GM19397 (cell line): ENCODE data around the gene CAMK2A.
"Not testable (repeated sequence)": the region's sequence is repeated elsewhere in the genome, so short reads cannot be mapped to it uniquely, and the experiment has no call there.

Experiments
- ATAC-seq: cut with Tn5 transposase; IDR thresholded peaks from one replicate; pipeline ENCODE4 v1.9.1; 2021; ENCODE audit warnings: mild to moderate bottlenecking, moderate library complexity; ENCODE audit not compliant: unreplicated experiment

CAMK2A gene

DNA sequence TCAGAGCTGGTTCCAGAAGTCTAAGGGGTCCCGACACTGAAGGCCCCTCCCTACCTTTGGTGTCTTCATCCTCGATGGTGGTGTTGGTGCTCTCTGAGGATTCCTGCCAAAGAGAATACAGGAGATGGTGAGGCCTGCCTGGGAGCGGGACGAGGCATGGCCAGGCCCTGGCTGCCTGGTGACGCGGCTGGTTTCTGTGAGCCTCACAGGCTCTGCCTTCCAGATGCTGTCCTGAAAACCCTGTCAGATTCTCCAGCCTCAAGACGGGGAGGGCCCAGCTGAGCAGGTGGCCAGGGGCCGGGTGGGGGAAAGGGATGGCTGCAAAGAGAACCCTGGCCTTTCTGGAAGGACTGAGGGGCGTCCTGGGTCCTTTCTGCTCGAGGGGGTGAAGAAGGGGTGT lies 50.9 kb downstream of the CAMK2A start:
- no peak for ATAC-seq

DNA sequence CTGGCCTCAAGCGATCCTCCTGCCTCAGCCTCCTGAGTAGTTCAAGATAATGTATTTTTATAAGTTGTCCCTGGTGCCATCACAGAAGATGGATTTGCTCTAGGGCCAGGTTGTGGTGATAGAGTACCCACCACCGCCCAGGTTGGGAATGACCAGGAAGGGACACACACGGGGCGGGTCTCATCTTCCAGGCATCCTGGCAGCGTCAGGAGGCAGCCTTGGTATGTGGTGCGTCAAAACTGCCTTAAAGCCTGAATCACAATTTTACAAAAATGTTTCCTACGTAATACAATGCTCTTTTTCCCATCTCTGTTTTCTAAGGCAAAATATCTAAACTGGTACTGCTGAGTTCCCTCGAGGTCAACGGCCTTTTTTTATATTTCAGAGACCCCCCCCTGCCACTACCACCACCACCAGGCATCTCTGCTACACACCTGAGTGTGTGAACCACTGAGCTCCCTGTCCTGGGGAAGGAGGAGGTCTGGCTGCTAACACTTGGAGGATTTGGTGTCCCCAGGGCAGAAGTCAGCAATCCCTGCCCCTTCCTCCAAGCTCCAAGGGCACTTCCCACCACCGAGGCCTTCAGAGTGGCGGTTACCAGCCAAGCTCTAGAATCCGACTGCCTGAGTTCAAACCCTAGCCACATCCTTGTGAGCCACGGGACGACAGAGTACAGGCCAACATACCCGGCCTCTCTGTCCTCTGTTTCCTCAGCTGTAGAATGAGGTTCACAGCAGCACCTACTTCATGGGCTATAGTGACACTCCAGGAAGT lies 52.4 kb downstream of the CAMK2A start:
- ATAC-seq = no peak

DNA sequence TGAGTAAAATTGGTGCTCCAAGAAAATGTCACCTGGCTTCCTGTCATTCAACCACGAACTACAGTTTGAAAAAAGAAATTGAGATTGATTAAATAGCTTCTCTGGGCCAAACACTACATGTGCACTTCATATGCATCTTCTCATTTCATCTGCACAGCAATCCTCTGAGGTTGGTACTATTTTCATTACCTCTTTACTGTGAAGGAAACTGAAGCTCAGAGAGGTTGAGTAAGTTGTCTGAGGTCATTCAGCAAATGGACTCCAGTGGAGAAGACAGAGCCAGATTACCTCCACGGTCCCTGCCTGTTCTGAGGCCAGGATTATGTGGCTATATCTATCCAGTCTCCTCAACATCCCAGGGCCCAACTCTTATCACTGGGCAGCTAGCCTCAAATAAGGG lies 53.3 kb downstream of the CAMK2A start:
- no peak for ATAC-seq

DNA sequence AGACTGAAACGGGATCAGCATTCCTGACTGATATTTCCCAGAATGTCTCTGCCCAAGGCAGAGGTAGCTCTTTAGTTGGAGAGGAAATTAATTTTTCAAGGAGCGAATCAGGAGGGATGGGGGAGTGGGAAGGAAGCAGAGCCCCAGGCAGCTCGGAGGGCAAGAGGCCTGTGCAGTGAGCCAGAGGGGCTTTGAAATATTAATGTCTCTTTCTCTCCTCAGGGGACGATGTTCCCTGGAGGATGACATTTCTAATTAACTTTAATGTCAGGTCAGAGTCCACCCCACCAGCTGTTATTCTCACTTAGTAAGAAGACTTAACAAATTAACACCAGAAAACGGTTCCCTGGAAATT lies 54.1 kb downstream of the CAMK2A start:
- no peak for ATAC-seq

DNA sequence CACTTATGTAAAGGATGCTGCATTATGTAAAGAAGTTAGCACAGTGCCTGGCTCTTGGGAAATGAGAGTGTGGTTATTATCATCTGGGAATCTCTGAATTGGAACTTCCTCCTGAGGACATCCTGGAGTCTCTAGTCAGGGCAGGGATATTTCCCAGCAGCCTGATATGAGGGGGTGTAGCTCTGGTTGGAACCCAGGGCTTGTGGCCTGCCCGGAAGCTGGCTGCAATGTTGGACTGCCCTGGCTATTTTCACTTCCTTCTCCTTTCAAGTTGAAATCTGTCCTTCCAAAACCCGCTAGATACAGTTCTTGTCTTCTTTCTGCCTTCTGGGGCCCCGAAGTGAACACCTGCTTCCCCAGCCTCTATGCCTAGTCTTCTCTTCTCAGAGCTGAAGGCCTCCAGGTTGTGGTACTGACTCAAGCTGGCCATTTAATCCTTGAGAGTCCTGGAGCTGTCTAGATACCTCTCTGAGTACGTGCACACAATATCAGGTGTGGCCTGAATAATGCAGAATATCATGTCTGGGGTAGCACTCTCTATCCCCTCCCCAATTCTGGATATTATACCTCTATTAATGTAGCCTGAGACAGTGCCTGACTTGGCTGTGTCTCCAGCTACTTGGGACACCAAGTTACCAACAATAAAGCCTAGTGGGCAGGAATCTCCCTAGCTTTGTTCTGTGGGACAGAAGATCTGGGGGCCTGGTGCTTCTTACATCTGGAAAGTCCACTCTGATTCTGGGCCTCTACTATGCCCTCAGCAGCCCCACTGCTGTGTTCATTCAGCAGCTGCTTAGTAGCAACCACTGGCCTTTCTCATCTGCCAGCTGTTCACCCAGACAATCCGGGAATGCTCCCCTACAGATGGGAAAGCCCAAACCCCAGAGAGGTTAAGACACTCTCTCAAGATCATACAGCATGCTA lies 54.7 kb downstream of the CAMK2A start:
- ATAC-seq = no peak

DNA sequence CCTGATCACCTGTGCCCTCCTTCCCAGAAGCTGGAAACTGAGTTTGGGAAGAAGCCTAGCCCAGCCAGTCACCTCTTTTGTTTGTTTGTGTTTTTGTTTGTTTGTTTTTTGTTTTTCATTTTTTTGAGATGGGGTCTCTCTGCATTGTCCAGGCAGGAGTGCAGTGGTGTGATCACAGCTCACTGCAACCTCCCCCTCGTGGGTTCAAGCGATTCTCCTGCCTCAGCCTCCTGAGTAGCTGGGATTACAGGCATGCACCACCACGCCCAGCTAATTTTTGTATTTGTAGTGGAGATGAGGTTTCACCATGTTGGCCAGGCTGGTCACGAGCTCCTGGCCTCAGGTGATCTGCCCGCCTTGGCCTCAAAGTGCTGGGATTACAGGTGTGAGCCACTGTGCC lies 55.9 kb downstream of the CAMK2A start:
- not testable (repeated sequence) for ATAC-seq

DNA sequence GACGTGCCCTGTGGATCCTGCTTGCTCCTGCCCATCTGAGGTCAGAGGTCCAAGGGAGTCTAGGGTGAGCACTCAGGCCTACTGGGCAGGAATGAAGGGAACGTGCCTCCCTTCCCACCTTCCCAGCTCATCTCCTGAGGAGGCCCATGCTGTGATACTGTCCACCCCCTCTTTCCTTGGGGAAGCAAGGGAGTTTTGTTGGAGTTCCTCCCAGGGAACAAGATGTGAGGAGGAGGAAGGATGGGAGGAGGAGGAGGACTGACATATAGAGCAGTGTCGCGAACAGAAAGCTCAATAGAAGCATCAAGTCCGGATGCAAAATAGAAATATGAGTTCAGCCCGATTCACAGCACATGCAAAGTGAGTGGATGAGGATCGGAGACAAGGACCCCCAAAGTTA lies 58.7 kb downstream of the CAMK2A start:
- no peak for ATAC-seq

DNA sequence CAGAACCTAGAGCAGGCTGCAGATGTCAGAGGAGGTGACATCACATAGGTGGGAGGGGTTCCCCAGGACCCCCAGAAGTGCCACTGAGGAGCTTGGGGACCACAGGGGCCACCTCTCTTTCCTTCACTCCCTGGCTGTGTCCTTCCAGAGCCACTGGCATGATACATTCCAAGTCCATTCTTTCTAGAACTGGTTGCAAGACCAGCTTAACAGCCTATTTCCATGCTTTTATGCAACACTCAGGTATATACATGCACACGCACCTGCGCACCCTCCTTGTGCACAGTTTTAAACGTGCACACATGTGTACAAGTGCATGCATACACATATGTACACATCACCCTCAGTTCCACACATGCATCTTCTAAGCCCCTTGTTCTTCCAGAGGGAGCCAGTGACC lies 60.0 kb downstream of the CAMK2A start:
- ATAC-seq = no peak

DNA sequence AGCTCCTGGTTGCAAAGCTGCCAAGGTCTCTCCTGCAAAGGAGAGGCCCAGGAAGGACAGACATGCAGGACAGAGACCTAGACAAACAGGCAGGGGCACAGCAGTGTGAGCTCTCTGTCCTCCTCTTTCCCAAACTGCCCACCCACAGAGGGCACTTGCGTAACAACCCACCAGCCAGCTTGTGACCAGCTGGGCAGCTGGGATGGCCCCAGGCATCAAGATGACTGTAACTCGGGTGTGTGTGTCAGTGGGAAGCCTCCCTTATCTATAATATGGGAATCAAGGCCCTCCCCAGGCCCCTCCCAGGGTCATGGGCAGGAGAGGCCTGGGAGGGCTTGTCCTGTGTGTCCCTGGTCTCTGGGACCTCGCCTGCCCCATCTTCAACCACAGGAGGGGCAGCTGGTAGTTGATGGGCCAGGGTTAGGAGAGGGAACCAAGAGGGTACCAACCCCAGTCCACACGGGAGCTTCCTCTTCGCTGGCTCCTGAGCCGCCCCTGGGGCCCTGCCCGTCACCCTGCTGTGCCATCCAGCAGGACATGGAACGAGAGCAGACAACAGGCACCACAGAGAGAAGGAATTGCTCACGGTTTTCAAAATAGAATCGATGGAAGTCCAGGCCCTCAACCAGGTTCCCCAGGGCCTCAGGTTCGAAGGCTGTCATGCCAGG lies 61.8 kb downstream of the CAMK2A start:
- ATAC-seq = no peak

DNA sequence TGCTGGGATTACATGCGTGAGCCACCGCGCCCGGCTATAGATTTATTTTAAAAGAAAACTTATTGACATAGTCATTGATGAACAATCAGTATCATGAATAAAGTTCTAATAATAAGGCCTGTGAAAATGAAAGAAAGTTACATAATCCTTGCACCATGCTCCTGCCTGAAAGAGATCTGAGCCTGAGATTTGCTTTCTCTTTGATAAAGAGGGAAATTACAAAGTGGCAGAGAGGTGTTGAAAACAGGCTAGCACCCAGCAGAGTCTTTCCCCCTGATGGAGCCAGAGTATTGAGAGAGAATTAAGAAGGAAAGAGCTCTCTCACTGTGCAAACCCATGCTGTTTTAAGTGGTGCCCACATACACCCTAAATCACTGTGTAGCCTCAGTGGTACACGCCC lies 62.5 kb downstream of the CAMK2A start:
- no peak for ATAC-seq

DNA sequence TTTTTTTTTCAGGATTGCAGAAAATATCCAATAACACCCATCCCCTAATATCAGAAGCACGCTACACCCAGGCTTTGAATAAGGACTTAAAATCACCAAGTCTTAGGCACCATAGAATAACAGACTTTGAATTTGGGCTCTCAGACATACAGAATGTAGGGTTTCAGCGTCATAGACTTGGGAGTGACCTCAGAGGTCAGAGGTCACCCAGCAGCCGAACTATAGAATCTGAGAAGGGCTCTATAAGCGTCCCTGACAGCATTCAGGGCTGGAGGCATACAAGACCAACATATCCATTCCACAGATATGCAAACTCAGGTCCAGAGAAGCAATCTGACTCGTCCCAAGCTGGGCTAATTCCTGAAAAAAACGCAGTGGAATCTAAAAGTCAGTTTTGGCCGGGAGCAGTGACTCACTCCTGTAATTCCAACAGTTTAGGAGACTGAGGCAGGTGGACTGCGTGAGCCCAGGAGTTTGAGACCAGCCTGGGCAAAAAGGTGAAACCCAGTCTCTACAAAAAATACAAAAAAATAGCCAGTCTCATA lies 65.0 kb downstream of the CAMK2A start:
- no peak for ATAC-seq

DNA sequence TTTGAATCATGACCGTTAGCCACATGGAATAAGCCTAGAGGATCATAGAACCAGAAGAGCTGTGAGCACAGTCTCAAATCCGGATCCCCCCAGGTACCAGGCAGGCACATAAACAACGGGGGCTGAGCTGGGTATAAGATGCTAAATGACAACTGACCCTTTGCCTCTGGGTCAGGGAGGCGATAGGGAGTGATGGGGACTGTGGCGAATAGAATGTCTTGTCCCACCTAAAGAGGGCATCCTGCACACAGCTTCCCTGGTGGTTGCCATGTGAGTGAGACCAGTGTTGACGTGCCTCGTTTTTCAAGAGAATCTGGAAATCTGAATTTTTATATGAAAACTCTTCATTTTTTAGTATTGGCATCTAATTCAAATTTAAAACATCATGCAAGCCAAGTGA lies 66.1 kb downstream of the CAMK2A start:
- ATAC-seq = no peak

DNA sequence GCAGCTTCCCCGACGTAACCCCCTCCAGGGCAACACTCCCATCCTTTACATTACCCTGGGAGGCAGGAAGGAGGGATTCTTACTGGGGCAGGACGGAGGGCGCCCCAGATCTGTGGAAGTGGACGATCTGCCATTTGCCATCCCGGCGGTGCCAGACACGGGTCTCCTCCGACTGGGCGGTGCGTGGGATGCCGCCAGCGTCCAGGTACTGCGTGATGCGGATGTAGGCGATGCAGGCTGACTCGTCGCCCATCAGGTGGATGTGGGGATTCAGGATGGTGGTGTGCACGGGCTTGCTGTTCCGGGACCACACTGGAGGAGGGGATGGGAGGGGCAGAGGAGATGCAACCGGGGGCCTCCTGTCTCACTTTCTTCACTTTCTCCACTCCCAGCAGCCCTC lies 66.7 kb downstream of the CAMK2A start:
- no peak for ATAC-seq

DNA sequence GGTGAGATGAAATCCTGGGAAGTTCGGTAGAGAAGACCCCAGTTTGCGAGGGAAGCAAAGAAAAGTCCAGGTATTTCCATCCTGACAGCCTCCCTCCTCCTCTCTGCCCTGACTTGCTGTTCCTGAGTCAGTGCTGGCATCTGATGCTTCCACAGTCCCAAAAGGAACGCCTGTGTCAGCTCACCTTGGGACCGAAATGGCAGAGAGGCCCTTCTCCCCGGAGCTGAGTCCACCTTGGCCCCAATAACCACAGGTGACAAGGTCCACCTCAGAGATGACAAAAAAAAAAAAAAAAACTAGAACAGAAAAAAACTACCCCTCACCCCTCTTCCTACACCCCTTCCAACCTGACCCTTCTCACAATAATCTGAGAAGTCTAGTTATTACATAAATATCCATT lies 68.1 kb downstream of the CAMK2A start:
- ATAC-seq = no peak

DNA sequence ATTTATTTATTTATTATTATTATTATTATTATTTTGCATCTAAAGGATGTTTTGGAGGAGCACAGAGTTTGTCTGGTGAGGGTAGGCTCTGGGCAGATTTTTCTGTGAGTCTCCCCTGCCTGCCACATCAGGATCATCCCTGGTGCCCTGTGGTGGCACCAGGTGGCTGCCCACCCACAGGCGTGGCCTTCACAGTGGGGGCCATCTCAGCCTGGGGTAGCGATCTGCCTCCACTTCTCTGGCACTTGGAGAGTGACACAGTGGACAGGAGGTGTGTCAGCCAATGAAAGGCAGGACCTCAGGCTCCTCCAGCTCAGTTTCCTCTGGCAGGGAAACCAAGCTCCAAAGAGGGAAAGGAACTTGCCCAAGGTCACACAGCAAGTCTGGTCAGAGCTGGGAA lies 69.7 kb downstream of the CAMK2A start:
- no peak for ATAC-seq

DNA sequence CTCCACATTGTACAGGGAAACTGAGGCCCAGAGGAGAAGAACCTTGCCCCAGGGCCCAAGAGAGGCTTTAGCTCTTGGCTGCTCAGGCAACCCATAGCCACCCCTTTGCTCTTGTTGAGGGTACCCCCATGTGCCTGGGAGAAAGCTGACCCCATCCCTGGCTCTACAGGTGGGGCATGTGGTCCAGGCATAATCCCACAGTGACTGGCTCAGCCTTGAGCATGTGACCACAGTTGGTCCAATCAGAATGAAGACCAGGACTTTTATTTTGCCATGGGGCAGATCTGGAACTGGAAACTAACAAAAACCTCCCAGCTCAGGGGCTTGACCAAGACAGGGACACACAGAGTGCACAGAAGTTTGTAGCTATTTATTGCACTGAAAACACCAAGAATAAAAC lies 70.4 kb downstream of the CAMK2A start:
- no peak for ATAC-seq

DNA sequence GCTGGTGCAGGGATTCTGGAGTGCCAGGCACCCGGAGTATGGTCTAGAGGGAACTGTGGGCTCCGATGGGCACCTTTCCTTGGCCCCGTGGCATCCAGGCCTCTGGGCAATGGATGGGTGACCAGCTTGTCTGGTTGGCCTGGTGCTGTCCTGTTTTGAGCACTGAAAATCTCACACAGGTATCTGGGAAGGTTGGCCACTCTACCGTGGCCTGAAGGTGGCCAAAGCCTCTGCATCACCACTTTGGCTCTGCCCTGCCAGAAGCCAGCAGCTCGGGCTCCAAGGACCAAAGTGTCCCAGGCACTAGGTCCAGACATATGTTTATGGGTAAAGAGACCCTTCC lies 70.9 kb downstream of the CAMK2A start:
- ATAC-seq = no peak

DNA sequence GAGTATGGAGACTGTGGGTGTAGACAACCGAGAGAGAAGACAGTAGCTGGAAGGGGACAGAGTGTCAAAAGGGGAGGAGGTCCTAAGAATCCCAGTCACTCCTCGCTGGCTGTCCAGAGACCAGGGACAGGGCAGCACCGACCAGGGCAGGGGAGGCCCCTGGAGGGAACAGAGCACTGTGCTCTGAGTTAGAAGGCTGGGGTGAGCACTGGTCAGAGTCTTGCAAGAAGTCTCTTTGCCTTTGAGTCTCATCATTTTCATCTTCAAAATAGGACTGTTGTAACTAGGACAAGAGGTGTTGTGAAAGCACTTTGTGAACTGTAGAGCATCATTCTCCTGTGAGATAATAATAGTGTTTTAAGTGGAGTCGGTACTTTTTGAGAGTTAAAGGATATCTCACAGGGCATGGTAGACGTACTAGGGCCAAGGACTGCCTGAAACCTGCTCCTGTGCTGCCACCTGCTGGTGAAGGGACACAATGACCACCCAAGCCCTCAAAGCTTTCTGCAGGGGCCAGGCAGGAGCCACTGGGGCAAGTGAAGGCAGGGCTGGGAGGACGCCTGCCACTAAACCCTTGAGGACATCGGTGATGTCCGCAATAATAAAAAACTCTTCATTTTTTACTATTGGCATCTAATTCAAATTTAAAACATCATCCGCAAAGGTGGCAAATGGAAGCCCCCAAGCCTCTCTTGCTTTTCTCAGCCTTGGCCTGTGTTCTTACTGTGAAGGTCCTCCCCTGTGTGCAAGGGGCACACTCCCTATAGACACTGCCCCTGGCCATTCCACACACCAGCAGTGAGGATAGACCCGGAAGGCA lies 71.5 kb downstream of the CAMK2A start:
- no peak for ATAC-seq

DNA sequence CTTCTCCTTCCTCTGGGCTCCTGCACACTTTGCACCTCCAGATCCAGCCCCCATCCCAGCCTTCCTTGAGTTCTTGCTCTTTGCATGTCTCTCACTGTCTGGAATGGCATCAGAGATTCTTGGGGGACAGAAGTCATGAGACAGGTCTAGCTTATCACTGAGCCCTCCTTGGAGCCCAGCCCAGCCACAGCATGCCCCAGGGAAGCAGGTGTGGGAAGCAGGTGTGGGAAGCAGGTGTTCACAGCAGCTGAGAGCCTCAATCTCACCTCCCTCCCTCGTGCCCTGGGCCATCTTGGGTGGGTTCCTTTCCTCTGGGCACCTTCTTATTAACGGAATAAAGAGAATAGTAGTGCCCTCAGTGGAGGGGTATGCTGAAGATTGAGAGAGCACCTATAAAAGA lies 72.5 kb downstream of the CAMK2A start:
- ATAC-seq = no peak

DNA sequence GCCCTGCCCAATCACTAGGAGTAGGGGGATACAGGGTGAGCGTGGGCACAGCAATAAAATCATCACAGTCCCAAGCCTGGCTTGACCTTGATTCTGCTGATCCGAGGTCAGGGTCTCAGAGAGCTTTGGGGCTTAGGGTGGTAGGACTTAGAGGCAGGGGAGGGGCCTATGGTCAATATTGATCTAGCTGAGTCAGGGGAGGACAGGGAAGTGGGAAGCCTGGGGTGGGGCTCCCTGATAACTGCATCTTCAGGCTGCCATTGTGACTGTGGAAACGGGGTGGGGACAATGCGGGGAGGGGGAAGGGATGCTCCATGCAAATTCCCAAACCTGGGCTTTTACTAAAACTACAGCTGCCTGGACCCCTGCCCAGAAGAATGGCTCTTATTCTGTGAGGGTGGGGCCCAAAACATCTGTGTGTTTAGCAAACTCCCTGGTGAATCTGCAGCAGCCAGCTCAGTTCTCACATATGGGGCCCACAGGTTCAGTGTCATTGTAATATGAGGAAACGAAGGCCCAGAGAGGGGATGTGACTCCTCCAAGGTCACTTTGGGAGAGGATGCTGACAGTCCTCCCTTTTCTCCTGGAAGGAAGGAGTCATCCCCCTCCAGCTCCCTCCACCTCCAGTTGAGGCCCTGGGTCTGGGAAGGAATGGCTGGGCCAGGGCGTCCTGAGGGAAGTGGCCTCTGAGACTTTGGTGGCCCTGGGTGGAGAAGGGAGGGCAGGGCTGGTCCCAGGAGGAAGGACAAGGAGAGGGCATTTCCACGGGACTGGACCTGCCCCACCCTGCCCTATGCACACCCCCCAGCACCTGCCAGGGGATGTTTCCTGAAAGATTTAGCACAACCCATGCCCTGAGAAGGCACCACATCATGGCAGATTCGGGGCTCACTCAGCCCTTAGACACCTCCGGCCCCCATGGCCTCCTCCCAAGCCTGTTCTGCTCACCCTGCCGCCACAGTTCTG lies 73.3 kb downstream of the CAMK2A start:
- ATAC-seq = no peak
